ENCODE measurements around the gene ADAD2. TPM values are rescaled to one million over a fixed set of nuclear protein-coding genes. Genes with fewer than 3 reads are reported as not detected.
A peak's percentile ranks its signal among the peaks of the same experiment; 100 is the strongest.

The ADAD2 gene
- total RNA-seq, 2 donors from 2014 or later, result 0.43 TPM; not detected in 1

DNA sequence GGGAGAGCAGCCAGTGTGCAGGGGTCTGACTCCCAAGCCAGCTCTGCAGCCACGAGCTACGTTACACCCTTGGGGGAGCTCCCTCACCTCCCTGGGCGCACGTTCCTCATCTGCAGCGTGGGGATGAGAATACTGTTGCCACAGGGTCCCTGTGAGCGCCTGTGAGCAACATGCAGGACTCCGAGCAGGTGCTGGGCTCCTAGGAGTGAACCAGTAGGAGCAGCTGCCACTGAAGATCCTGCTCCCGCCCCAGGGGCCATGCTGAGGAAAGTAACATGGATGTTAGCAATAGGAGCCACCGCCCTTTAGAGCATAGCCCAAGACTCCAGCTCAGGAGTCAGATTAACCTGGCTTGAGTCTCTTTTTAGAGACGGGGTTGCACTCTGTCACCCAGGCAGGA is 29.9 kb upstream of the ADAD2 start:
- peaks cover 54% of the 10 kb centered on the region for H3K27me3 Mint-ChIP-seq (ENCODE audit: low read depth)
- no peak for ATAC-seq (replicated peaks in 1 of 2)
- DNase-seq, result no peak
- H3K27ac Mint-ChIP-seq, result no peak overlapping the region
- H3K4me3 Mint-ChIP-seq, result no peak overlapping the region
- no peaks in the 10 kb centered on the region for H3K9me3 Mint-ChIP-seq
- peaks cover 7% of the 10 kb centered on the region for H3K4me1 Mint-ChIP-seq (ENCODE audit: low read depth)
- no peaks in the 10 kb centered on the region for H3K36me3 Mint-ChIP-seq (ENCODE audit: insufficient read depth in 2 of 2)

DNA sequence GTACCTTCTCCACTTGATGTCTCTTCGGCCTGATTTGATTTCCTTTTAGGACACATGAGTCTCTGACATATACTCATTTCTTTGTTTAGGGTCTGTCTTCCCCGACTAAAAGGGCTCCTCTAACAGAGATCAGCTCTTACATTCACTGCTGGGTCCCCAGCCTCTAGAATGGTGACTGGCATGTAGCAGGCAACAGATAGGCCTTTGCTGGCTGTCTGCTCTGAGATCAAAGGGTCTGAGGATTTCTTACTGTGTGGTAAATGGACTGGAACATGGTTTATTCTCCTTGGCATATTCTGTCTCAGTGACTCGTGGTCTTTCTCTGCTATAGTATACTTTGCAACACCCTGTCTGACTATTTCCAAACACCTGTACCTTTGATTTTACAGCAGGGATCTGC is 29.2 kb upstream of the ADAD2 start:
- no peak for ATAC-seq (replicated peaks in 1 of 2)
- Mint-ChIP-seq H3K36me3 (ENCODE audit: insufficient read depth in 2 of 2) (no peaks in the 10 kb centered on the region), H3K27ac (no peak overlapping the region), H3K4me3 (no peak overlapping the region), H3K27me3 (ENCODE audit: low read depth) (peaks cover 47% of the 10 kb centered on the region), H3K9me3 (no peaks in the 10 kb centered on the region), H3K4me1 (ENCODE audit: low read depth) (peaks cover 5% of the 10 kb centered on the region)
- DNase-seq, result no peak

DNA sequence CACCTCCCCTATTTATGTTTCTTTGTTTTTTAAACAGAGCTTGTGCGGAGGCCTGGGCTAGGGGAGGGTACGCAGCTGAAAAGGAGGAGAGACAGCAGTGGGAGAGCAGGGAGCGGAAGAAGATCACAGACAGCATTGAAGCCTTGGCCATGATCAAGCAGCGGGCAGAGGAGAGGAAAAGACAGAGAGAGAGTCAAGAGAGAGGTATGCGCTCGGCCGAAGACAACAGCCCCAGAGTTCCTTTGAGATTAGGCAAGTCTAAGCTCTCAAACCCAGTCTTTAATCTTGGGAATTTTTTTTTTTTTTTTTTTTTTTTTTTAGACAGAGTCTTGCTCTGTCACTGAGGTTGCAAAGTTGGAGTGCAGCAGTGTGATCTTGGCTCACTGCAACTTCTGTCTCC is 25.2 kb upstream of the ADAD2 start:
- no peak overlapping the region for H3K27ac Mint-ChIP-seq
- ATAC-seq (replicated peaks in 1 of 2), result no peak
- no peaks in the 10 kb centered on the region for H3K36me3 Mint-ChIP-seq (ENCODE audit: insufficient read depth in 2 of 2)
- H3K9me3 Mint-ChIP-seq, result no peaks in the 10 kb centered on the region
- H3K4me3 Mint-ChIP-seq, result no peak overlapping the region
- DNase-seq, result no peak
- peaks cover 40% of the 10 kb centered on the region for H3K27me3 Mint-ChIP-seq (ENCODE audit: low read depth)
- no peaks in the 10 kb centered on the region for H3K4me1 Mint-ChIP-seq (ENCODE audit: low read depth)

DNA sequence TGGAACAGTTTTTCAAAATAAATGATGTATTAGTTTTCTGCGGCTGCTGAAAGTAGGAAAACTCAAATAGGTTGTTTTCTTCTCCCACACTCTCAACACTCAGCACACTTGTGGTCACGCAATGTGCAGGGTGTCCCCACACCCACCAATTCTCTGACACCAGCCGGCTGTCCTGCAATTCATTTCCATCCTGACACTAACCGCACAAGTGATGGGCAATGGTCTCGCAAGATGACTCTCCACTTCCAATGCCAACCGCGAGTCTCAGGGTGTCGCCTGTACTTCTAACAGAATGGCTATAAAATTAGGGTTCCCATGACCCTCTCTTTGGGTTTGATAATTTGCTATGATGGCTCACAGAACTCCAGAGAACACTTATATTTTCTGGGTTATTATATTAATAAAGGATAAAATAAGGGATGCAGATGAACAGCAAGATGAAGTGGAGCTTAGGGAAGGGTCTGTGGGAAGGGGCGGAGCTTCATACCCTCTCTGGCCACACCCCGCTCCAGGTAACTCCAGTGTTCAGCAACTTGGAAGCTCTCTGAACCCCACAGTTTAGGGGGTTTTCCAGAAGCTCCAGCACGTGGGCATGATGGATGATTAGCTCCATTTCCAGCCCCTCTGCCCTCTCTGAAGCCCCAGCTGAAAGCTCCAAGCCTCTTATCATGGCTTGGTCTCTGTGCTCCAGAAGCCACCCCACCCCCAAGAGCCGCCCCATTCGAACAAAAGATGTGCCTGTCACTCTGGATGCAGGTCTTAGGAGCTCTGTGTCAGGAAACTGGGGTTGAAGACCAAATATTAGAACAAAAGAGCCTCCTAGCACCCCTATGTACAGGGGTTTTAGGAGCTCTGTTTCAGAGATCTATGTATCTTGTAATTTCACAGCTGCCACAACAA is 23.9 kb upstream of the ADAD2 start:
- Mint-ChIP-seq H3K27ac (no peak overlapping the region), H3K4me1 (ENCODE audit: low read depth) (no peaks in the 10 kb centered on the region), H3K9me3 (no peaks in the 10 kb centered on the region), H3K27me3 (ENCODE audit: low read depth) (peaks cover 33% of the 10 kb centered on the region), H3K36me3 (ENCODE audit: insufficient read depth in 2 of 2) (no peaks in the 10 kb centered on the region), H3K4me3 (no peak overlapping the region)
- DNase-seq (peak; percentile 50 to 65), ATAC-seq (replicated peaks in 1 of 2) (peak; percentile 86 to 95)

DNA sequence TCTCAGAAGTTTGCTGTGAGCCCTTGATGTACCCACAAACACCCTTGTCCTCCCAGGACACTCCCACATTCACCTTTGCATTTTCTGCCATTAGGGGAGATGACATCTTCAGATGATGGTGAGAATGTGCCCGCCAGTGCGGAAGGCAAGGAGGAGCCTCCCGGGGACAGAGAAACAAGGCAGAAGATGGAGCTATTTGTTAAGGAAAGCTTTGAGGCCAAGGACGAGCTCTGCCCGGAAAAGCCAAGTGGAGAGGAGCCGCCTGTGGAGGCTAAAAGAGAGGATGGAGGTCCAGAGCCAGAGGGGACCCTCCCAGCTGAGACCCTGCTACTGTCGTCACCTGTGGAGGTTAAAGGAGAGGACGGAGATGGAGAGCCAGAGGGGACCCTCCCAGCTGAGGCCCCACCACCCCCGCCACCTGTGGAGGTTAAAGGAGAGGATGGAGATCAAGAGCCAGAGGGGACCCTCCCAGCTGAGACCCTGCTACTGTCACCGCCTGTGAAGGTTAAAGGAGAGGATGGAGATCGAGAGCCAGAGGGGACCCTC is 21.1 kb upstream of the ADAD2 start:
- Mint-ChIP-seq H3K27ac (no peak overlapping the region), H3K9me3 (no peaks in the 10 kb centered on the region), H3K4me3 (no peak overlapping the region), H3K4me1 (ENCODE audit: low read depth) (no peaks in the 10 kb centered on the region), H3K36me3 (ENCODE audit: insufficient read depth in 2 of 2) (no peaks in the 10 kb centered on the region), H3K27me3 (ENCODE audit: low read depth) (peaks cover 13% of the 10 kb centered on the region)
- no peak for ATAC-seq (replicated peaks in 1 of 2)
- DNase-seq, result no peak

DNA sequence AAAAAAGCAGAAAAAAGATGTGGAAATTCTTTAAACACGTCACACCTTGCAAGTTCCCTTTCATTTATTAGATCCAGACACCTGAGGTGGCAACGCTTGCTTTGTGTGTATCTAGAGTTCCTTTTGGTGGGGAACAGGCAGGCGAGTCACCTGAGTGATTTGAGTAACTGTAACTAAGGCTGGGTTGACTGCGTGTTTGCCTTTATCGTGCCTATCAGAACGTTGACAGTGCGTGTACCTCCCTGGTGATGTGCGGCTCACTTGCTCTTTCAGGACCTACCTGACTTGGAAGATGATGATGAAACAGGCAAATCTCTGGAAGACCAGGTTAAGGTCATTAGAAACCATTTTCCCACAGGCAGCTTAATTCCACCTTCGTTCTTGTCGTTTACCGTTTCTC is 16.6 kb upstream of the ADAD2 start:
- Mint-ChIP-seq H3K27me3 (ENCODE audit: low read depth) (peaks cover 9% of the 10 kb centered on the region), H3K36me3 (ENCODE audit: insufficient read depth in 2 of 2) (peaks cover 0 to 1% of the 10 kb centered on the region in 2 donors), H3K9me3 (no peaks in the 10 kb centered on the region), H3K4me1 (ENCODE audit: low read depth) (peaks cover 17% of the 10 kb centered on the region), H3K27ac (no peak overlapping the region), H3K4me3 (no peak overlapping the region)
- DNase-seq (no peak), ATAC-seq (replicated peaks in 1 of 2) (no peak)

DNA sequence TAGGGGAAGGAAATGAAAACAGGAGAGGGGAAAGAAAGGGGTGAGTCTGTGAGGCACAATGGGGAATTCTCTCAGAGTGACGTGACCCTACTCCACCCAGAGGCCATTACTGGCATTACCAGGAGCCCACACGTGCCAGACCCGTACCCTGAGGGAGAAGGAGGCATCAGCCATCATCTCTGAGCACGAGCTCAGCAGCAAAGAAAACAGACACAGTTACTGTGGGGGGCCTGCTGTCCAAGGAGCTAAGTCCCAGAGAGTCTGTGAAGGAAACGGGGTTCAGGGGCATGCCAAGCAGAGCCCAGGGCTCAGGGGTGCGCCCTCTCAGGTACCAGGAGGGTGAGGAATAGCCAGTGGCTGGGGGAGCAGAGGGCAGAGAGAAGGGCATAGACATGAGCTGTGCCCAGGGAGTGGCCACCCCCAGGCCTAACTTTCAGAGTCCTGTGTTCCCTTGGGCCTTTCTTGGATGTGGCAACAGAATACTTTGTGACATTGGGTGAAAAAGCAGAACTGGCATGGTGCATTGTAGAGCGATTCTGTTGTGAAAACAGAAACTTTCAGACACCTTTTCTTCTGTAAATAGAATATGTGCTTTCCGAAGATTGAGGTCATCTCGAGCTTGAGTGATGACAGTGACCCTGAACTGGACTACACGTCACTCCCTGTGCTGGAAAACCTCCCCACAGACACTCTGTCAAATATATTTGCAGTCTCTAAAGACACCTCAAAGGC is 15.4 kb upstream of the ADAD2 start:
- H3K27me3 Mint-ChIP-seq (ENCODE audit: low read depth), result no peaks in the 10 kb centered on the region
- ATAC-seq (replicated peaks in 1 of 2) (peak; percentile 75 to 79), DNase-seq (peak; percentile 57 to 71)
- peaks cover 0 to 1% of the 10 kb centered on the region in 2 donors for H3K36me3 Mint-ChIP-seq (ENCODE audit: insufficient read depth in 2 of 2)
- peak overlapping the region in 1 of 2 donors; percentile 24 for H3K4me3 Mint-ChIP-seq
- peaks cover 17% of the 10 kb centered on the region for H3K4me1 Mint-ChIP-seq (ENCODE audit: low read depth)
- H3K27ac Mint-ChIP-seq, result peak overlapping the region; percentile 47
- no peaks in the 10 kb centered on the region for H3K9me3 Mint-ChIP-seq

DNA sequence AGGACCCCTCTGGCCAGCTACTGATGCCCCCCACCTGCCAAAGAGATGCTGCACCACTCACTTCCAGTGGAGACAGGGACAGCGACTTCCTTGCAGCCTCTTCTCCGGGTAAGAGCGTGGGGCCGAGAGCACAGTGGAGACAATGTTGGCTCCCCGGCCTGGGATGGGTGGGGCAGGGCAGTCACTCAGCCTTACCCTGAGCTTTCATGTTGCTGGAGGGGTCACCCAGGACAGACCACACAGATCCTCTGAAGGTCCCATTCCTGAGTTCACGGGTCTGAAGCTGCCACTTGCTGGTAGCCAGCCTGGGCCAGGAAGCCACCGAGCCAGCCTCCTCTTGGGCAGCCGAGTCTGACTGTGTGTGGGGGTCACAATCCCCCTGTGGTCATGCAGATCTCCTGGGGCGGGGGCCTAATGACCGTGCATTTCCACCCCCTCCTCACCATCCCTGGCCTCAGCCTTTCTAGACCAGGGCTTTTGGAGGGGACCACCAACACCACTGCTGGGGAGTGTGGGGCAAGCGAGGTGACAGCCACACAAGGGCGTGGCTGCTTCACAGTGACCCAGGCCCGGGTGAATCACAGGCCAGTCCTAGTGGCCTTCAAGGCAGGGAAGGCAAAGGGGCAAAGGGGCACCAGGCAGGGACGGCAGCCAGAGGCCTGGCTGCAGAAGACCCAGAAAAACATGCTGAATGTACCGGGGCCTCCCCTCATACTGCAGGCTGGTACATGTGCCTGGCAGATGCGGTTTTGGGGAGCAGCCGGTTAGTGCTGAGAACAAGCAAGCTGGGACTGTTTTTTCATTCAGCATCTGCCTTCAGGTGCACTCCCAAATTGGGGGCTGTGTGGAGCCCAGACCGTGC is 14.5 kb upstream of the ADAD2 start:
- no peak for ATAC-seq (replicated peaks in 1 of 2)
- H3K9me3 Mint-ChIP-seq, result no peaks in the 10 kb centered on the region
- no peak overlapping the region for H3K4me3 Mint-ChIP-seq
- peaks cover 17% of the 10 kb centered on the region for H3K4me1 Mint-ChIP-seq (ENCODE audit: low read depth)
- peaks cover 0 to 1% of the 10 kb centered on the region in 2 donors for H3K36me3 Mint-ChIP-seq (ENCODE audit: insufficient read depth in 2 of 2)
- H3K27me3 Mint-ChIP-seq (ENCODE audit: low read depth), result no peaks in the 10 kb centered on the region
- no peak for DNase-seq
- H3K27ac Mint-ChIP-seq, result no peak overlapping the region

DNA sequence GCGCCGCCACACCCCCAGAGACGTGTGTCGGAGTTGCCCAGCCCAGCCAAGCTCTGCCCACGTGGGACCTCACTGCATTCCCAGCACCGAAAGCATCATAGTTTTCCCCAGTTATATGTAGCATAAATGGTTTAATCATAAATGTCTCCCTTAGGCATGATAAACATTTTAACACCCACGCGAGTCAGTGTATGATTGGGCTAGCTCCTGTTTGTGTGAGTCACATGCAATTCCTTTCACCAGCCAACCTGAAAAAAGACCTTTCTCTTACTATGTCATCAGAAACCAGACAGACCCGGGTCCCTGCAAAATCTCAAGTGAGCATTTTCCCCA is 13.2 kb upstream of the ADAD2 start:
- ATAC-seq (replicated peaks in 1 of 2), result peak; percentile 69 to 78
- H3K27ac Mint-ChIP-seq, result peak overlapping the region; percentile 26

DNA sequence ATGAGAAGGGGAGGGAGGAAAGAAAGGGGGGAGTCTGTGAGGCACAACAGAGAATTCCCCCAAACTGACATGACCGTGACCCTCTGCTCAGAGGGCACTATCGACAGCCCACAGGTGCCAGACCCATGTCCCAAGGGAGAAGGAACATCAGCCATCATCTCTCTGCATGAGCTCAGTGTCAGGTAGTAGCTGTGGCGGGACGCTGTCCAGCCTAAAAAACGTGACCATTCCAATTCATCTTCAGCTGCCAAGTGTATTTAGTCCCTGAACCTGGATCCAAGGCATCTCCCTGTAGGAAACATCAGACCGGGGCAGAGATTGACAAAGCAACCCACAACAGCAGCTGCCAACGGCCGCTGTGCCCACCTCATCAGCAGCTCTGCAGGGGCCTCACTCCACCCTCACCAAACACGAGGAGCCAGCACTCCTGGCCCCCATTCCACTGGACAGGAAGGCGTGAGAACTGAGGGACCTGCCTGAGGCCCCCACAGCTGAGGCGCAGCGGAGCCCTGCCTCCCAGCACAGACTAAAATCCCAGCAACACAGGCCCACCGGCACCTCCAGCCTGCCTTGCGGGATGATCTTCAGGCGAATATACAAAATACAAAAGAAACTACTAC is 12.7 kb upstream of the ADAD2 start:
- Mint-ChIP-seq H3K36me3 (ENCODE audit: insufficient read depth in 2 of 2) (peaks cover 0 to 4% of the 10 kb centered on the region in 2 donors), H3K27me3 (ENCODE audit: low read depth) (no peaks in the 10 kb centered on the region), H3K4me3 (no peak overlapping the region), H3K9me3 (no peaks in the 10 kb centered on the region), H3K27ac (peak overlapping the region; percentile 26), H3K4me1 (ENCODE audit: low read depth) (peaks cover 17% of the 10 kb centered on the region)
- ATAC-seq (replicated peaks in 1 of 2), result peak in 1 of 2 donors; percentile 4
- DNase-seq, result no peak

More for the DNA sequence above, 13.2 kb upstream of the ADAD2 start:
- DNase-seq, result peak; percentile 31 to 35
- Mint-ChIP-seq H3K4me1 (ENCODE audit: low read depth) (peaks cover 17% of the 10 kb centered on the region), H3K9me3 (no peaks in the 10 kb centered on the region), H3K36me3 (ENCODE audit: insufficient read depth in 2 of 2) (peaks cover 0 to 2% of the 10 kb centered on the region in 2 donors), H3K4me3 (no peak overlapping the region), H3K27me3 (ENCODE audit: low read depth) (no peaks in the 10 kb centered on the region)

DNA sequence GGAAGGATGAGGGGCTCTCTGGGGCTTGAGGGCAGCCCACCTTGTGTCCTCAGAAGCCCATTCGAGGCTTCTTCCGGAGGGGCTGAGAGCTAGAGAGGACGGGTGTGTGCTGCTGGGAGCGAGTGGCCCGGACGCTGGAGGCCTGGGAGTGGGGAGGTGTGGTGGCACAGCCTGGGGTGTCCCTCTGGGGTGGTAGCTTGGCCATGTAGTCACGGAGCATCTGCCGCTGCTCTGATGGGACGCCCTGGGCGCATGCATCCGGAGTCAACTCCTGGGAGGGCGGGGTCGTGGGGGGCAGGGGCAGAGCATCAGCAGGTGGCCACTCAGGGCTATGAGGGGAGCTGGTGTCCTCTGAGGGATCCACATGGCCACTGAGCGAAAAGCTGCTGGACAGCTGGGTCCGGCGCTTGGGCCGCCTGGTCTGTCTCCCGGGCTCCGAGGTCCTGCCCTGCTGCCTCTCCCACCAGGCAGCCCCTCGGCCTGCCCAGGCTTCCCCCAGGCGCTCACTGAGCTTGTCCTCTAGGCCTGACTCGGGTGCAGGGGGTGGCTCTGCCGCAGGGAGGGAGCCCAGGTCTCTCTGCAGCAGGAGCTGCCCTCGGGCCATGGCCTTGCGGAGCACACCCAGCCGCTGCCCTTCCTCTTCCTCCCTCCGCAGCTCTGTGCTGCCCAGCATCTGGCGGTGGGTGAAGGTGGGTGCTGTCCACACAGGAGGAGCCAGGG is 11.9 kb upstream of the ADAD2 start:
- peaks cover 1 to 4% of the 10 kb centered on the region in 2 donors for H3K36me3 Mint-ChIP-seq (ENCODE audit: insufficient read depth in 2 of 2)
- no peaks in the 10 kb centered on the region for H3K27me3 Mint-ChIP-seq (ENCODE audit: low read depth)
- DNase-seq (no peak), ATAC-seq (replicated peaks in 1 of 2) (no peak)
- no peak overlapping the region for H3K4me3 Mint-ChIP-seq
- H3K4me1 Mint-ChIP-seq (ENCODE audit: low read depth), result peaks cover 19% of the 10 kb centered on the region
- no peak overlapping the region for H3K27ac Mint-ChIP-seq
- no peaks in the 10 kb centered on the region for H3K9me3 Mint-ChIP-seq

All from activated T-cell treated with anti-CD3 and anti-CD28 coated beads, Interleukin-2, amount 50 U/mL, for 72 hours (primary cell).